Heart right ventricle (tissue), 16 donors: ENCODE data around the gene NELFB. TPM values are rescaled to one million over a fixed set of nuclear protein-coding genes. Genes with fewer than 3 reads are reported as not detected.
A peak's percentile ranks its signal among the peaks of the same experiment; 100 is the strongest.

Experiments used
- ATAC-seq, 8 donors: fragments of 200-7000 bp; cut with Tn5 transposase; one replicate each; pipeline ENCODE4 v1.9.1; 2020; ENCODE audit warnings: mild to moderate bottlenecking in 8 of 8, moderate library complexity in 8 of 8, moderate number of reproducible peaks in 1 of 8
- DNase-seq, 2 donors: peaks; one replicate each; pipeline ENCODE4 v3.0.0-alpha.2; 2020
- H3K27ac ChIP-seq, 10 donors: fragments of 200-600 bp; sonication (generic) in 2 of 10; one replicate each; pipeline versions ENCODE4 v1.5.0 to v1.8.0; 2020 to 2022; ENCODE audit warnings: mild to moderate bottlenecking in 3 of 10
- H3K27me3 ChIP-seq, 7 donors: fragments of 200-600 bp; one replicate each; pipeline ENCODE4 v1.8.0; 2021 to 2022; ENCODE audit warnings: mild to moderate bottlenecking in 2 of 7
- H3K36me3 ChIP-seq, 9 donors: fragments of 200-600 bp; sonication (generic) in 1 of 9; one replicate each; pipeline versions ENCODE4 v1.5.0 to v1.8.0; 2020 to 2022; ENCODE audit warnings: mild to moderate bottlenecking in 2 of 9
- H3K4me1 ChIP-seq, 9 donors: fragments of 200-600 bp; sonication (generic) in 1 of 9; one replicate each; pipeline versions ENCODE4 v1.5.0 to v1.8.0; 2020 to 2022; ENCODE audit warnings: mild to moderate bottlenecking in 4 of 9
- H3K4me3 ChIP-seq, 10 donors: fragments of 200-600 bp; sonication (generic) in 2 of 10; one replicate each; pipeline versions ENCODE4 v1.5.0 to v1.8.0; 2020 to 2022; ENCODE audit warnings: mild to moderate bottlenecking in 7 of 10, moderate library complexity in 2 of 10
- H3K9me3 ChIP-seq, 11 donors: fragments of 200-600 bp in 10 of 11; sonication (generic) in 2 of 11; one replicate each; pipeline versions ENCODE4 v1.5.0 to v1.8.0; 2013 to 2022; ENCODE audit warnings: mild to moderate bottlenecking in 2 of 11, control low read depth in 1 of 11, moderate library complexity in 1 of 11
- CTCF ChIP-seq, 9 donors: fragments of 200-600 bp; sonication (generic) in 2 of 9; IDR thresholded peaks; one replicate each; pipeline versions ENCODE4 v1.5.0 to v1.8.0; 2021 to 2022; ENCODE audit warnings: antibody characterized with exemption in 9 of 9, mild to moderate bottlenecking in 5 of 9, moderate library complexity in 1 of 9
- WGBS, 2 donors: extraction: QIAGEN DNeasy Blood & Tissue Kit; methylation state at CpG; one replicate each; pipeline ENCODE4 v1.1.7; 2013; ENCODE audit warnings: inconsistent platforms in 1 of 2; 5-methylcytosine and 5-hydroxymethylcytosine counted together
- intact Hi-C, 10 donors: fragments of 100-400 bp; cut with DNase I; formaldehyde crosslinking; loops; one replicate each; pipeline versions ENCODE4 v1.11.1 to v1.14.2; 2022
- polyA plus RNA-seq, 2 donors: library from polyadenylated mRNA; stranded (reverse); fragments of 200-250 nt; gene quantifications; one replicate each; pipeline ENCODE4 v1.2.3, GENCODE V29; 2013
- total RNA-seq, 10 donors: library from RNA; stranded (reverse); fragmentation: NEBNext Ultra II Directional in 3 of 10; extraction: Animal tissue kit (Norgen Biotek cat#: 25700) in 3 of 10; gene quantifications; one replicate each; pipeline versions ENCODE4 v1.2.1 to v1.2.4, GENCODE V29; 2021 to 2023
- donor health status: Arrhythmogenic right ventricular cardiomyopathy.
- donor health status: ischemic (EF 13 %, LVEDD 7.1; RV severe dilation, severe dysfunction).
- donor health status: healthy with polysubstance abuse.
- donor health status: DM: no; HTN: yes; CAD: no.
- donor health status: DM: no; HTN: no; CAD: no.
- donor health status: ischemic (EF 25% LVEDD 6.9; RV normal size, moderate dysfunction).
- donor health status: ischemic (EF 25% LVEDD 5.7; RV mildly dilated, moderate dysfunction).
- donor health status: healthy.
- donor health status: DM: yes; HTN: yes; CAD: no.
- donor health status: Ischemic cardiomyopathy.
- donor health status: ischemic (EF 35%, LVEDD 5.7; RV mildly dilated, moderate dysfunction).
- donor health status: nonischemic (EF 11% LVEDD 7.7; RV severe dilation, severe dysfunction).
- donor health status: DM: yes; HTN: yes; CAD: no.
- donor health status: PGD.
- donor health status: ischemic (EF 29% LVEDD 5.4; RV normal size, mild dysfunction).
- donor health status: nonischemic (EF 23%, LVEDD 6.1; RV moderate dilation, normal function).

NELFB gene
- total and polyA plus RNA-seq, 12 donors, result 31.5 to 52.9 (median 39.2) TPM

DNA sequence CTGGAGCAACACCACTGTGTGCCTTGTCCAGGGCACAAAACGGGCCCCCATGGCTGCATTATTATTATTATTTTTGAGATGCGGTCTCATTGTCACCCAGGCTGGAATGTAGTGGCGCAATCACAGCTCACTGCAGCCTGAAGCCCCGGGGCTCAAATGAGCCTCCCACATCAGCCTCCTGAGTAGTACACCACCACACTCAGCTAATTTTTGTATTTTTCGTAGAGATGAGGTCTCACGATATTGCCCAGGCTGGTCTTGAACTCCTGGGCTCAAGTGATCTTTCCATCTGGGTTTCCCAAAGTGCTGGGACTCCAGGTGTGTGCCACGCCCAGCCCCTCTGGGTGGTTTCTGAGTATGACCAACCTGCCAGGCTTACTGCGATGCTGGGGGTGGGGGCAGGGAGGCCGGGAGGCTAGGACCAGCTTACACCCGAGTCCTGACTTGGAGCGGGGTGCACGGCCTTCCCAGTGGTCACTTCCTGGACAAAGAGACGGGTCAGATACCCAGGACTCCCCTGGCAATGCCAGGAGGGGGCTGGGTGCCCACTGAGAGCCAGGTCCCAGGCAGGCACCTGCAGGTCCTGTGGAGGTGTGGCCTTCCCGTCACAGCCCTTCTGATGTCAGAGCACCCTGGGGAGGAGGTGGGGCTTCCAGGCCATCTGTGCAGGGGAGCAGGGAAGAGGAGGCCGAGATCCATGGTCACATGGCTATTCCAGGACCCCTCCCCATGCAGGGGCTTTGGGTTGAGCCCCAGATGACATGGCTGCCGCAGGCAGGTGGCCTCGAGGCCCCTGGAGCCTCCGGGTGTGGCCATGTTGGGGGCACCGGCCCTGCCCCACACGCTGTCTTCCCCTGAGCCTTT lies 55.3 kb downstream of the NELFB start:
- intact Hi-C loops, result no loop called here
- ATAC-seq (no peak), DNase-seq (peak in 1 of 2 donors; percentile 10)
- Histone ChIP-seq H3K36me3 (no peaks in the 10 kb centered on the region), H3K9me3 (no peaks in the 10 kb centered on the region), H3K27me3 (peaks cover 0 to 35% (median 10%) of the 10 kb centered on the region in 7 donors), H3K4me1 (peaks cover 18 to 55% (median 29%) of the 10 kb centered on the region in 9 donors), H3K4me3 (no peak overlapping the region), H3K27ac (peak overlapping the region in 2 of 10 donors; percentile 44 to 50)
- TF ChIP-seq CTCF (IDR thresholded peaks at IDR 0.05), result no peak
- 84% methylated on average over 20 of the region's 20 CpGs for WGBS, 2 donors

DNA sequence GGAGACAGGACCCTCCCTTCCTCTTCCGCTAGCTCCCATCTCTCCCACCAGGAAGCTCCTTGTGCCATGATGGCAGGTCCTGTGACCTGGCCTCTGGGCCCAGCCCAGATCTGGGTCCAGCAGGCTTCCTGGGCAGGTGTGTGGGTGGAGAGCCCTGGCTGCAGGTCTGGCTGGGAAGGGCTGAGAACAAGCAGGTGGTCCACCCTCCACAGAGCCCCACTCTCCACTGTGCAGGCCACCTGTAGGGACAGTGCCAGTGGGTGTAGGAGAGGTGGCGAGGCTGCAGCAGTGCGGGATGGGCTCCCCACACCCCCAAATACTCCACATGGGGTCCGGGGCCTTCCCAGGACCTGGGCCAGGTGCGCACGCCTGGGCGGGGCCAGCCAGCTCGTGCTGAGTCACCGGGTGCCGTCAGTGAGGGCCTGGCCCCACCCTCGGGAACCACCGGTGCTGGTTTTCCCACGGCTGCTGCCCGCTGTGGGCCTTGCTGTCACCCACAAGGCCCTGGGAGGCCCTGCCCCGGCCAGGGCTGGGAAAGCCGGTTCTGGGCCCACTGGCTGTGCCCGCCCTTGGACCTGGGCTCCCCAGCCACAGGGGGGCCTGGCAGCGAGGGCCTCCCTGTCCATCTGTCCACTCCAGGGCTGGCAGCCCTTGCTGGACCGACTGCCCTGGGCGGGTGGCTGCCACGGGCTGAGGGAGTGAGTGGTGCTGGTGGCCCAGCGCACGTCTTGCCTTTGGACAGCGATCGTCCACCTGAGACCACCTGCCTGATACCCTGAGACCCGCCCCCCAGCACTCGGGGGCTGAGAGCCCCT lies 56.3 kb downstream of the NELFB start:
- Histone ChIP-seq H3K27me3 (peaks cover 0 to 35% (median 10%) of the 10 kb centered on the region in 7 donors), H3K9me3 (no peaks in the 10 kb centered on the region), H3K4me3 (no peak overlapping the region), H3K27ac (peak overlapping the region in 4 of 10 donors; percentile 19 to 50 (median 34)), H3K4me1 (peaks cover 15 to 53% (median 30%) of the 10 kb centered on the region in 9 donors), H3K36me3 (no peaks in the 10 kb centered on the region)
- 85 to 87% methylated on average over 27 of the region's 27 CpGs for WGBS, 2 donors
- ATAC-seq (peak in 1 of 8 donors; percentile 3), DNase-seq (peak in 1 of 2 donors; percentile 23)
- TF ChIP-seq CTCF (IDR thresholded peaks at IDR 0.05), result no peak
- intact Hi-C loops, result no loop called here

- no peak for TF ChIP-seq CTCF (IDR thresholded peaks at IDR 0.05)
Observed at GRCh38 chr9:137311986-137312851, 57.1 kb downstream of the NELFB start.

More at GRCh38 chr9:137311986-137312851, 57.1 kb downstream of the NELFB start:
- 90% methylated on average over 27 to 28 of the region's 28 CpGs for WGBS, 2 donors
- peaks cover 11 to 53% (median 29%) of the 10 kb centered on the region in 9 donors for H3K4me1 ChIP-seq
- no peaks in the 10 kb centered on the region for H3K9me3 ChIP-seq
- no peak for DNase-seq
- intact Hi-C loops, result no loop called here
- peaks cover 0 to 35% (median 14%) of the 10 kb centered on the region in 7 donors for H3K27me3 ChIP-seq
- H3K27ac ChIP-seq, result peak overlapping the region in 3 of 10 donors; percentile 19 to 50 (median 44)
- H3K36me3 ChIP-seq, result no peaks in the 10 kb centered on the region
- no peak for ATAC-seq
- no peak overlapping the region for H3K4me3 ChIP-seq
